Neural progenitor cell (in vitro differentiated cells): ENCODE data around the gene FBXO34. TPM values are rescaled to one million over a fixed set of nuclear protein-coding genes. Genes with fewer than 3 reads are reported as not detected.

Source experiments
- DNase-seq: peaks from one replicate; pipeline ENCODE4 v3.0.0-alpha.2; 2016; ENCODE audit warnings: low spot score
- H2AFZ ChIP-seq: fragments of 200-600 bp; sonication (generic); replicated peaks from 2 replicates; pipeline ENCODE4 v1.6.1; 2016; ENCODE audit warnings: antibody characterized with exemption
- H3F3A ChIP-seq: fragments of 200-600 bp; sonication (generic); 2 replicates; pipeline ENCODE4 v1.6.1; 2016; ENCODE audit warnings: antibody characterized with exemption, low read depth
- H3K27ac ChIP-seq: fragments of 200-600 bp; sonication (generic); 2 replicates; pipeline ENCODE4 v1.5.1; 2016; ENCODE audit warnings: mild to moderate bottlenecking
- H3K27me3 ChIP-seq: fragments of 200-600 bp; sonication (generic); 2 replicates; pipeline ENCODE4 v1.6.1; 2016; ENCODE audit warnings: mild to moderate bottlenecking, moderate library complexity
- H3K36me3 ChIP-seq: fragments of 200-600 bp; sonication (generic); 2 replicates; pipeline ENCODE4 v1.5.1; 2016
- H3K4me1 ChIP-seq: fragments of 200-600 bp; sonication (generic); 2 replicates; pipeline ENCODE4 v1.6.1; 2016; ENCODE audit warnings: mixed run types
- H3K4me2 ChIP-seq: fragments of 200-600 bp; sonication (generic); 2 replicates; pipeline ENCODE4 v1.6.1; 2016
- H3K4me3 ChIP-seq: fragments of 200-600 bp; sonication (generic); 2 replicates; pipeline ENCODE4 v1.5.1; 2016
- H3K79me2 ChIP-seq: fragments of 200-600 bp; sonication (generic); 2 replicates; pipeline ENCODE4 v1.6.1; 2016; ENCODE audit warnings: low read depth
- H3K9ac ChIP-seq: fragments of 200-600 bp; sonication (generic); 2 replicates; pipeline ENCODE4 v1.6.1; 2016
- H3K9me3 ChIP-seq: fragments of 200-600 bp; sonication (generic); 2 replicates; pipeline ENCODE4 v1.5.1; 2016; ENCODE audit warnings: low read depth
- H4K20me1 ChIP-seq: fragments of 200-600 bp; sonication (generic); 2 replicates; pipeline ENCODE4 v1.6.1; 2016; ENCODE audit warnings: low read depth
- H3K27ac Mint-ChIP-seq: 3 replicates; pipeline ENCODE4 v1.8.0; 2021; ENCODE audit warnings: mixed read lengths
- H3K27me3 Mint-ChIP-seq: 2 replicates; pipeline ENCODE4 v1.8.0; 2022; ENCODE audit warnings: low read depth, mild to moderate bottlenecking, inconsistent platforms, moderate library complexity, mixed read lengths; ENCODE audit not compliant: insufficient read depth
- H3K36me3 Mint-ChIP-seq: 3 replicates; pipeline ENCODE4 v1.8.0; 2021; ENCODE audit warnings: mixed read lengths
- H3K4me1 Mint-ChIP-seq: 3 replicates; pipeline ENCODE4 v1.8.0; 2021; ENCODE audit warnings: mixed read lengths
- H3K4me3 Mint-ChIP-seq: 3 replicates; pipeline ENCODE4 v1.8.0; 2021; ENCODE audit warnings: mild to moderate bottlenecking, moderate library complexity, mixed read lengths
- H3K9me3 Mint-ChIP-seq: 3 replicates; pipeline ENCODE4 v1.8.0; 2020; ENCODE audit warnings: mixed read lengths
- CTCF ChIP-seq: fragments of 200-600 bp; sonication (generic); IDR thresholded peaks from 2 replicates; pipeline ENCODE4 v1.5.1; 2017; ENCODE audit warnings: antibody characterized with exemption, mild to moderate bottlenecking
- EZH2 ChIP-seq: fragments of 200-600 bp; sonication (generic); IDR thresholded peaks from 2 replicates; pipeline ENCODE4 v1.6.1; 2017; ENCODE audit warnings: antibody characterized with exemption, mild to moderate bottlenecking, moderate library complexity
- EZH2phosphoT487 ChIP-seq: fragments of 200-600 bp; sonication (generic); IDR thresholded peaks from 2 replicates; pipeline ENCODE4 v1.6.1; 2017; ENCODE audit warnings: antibody characterized with exemption
- total RNA-seq: library from RNA; depleted of rRNA; stranded (reverse); fragments of >200 nt; gene quantifications from 2 replicates; pipeline ENCODE4 v1.2.3, GENCODE V29; 2015; ENCODE audit warnings: low replicate concordance

The FBXO34 gene
- total RNA-seq, 1 donor from 2014 or later: 23.2 TPM

- Mint-ChIP-seq H3K36me3 (peaks cover 16% of the 10 kb centered on the region), H3K4me1 (no peaks in the 10 kb centered on the region), H3K4me3 (no peak overlapping the region), H3K9me3 (no peaks in the 10 kb centered on the region), H3K27me3 (peaks cover 5% of the 10 kb centered on the region), H3K27ac (no peak overlapping the region)
- H3K4me3 ChIP-seq: no peak overlapping the region
- DNase-seq: no peak
- H3K4me1 ChIP-seq: no peaks in the 10 kb centered on the region
- no peak overlapping the region for H3K9ac ChIP-seq
- H3K79me2 ChIP-seq: no peaks in the 10 kb centered on the region
- H3K27ac ChIP-seq: no peak overlapping the region
- no peak overlapping the region for H2AFZ ChIP-seq
- no peaks in the 10 kb centered on the region for H3K27me3 ChIP-seq
- TF ChIP-seq EZH2phosphoT487 (no peak), CTCF (no peak), EZH2 (no peak)
- peaks cover 3% of the 10 kb centered on the region for H3K36me3 ChIP-seq
- no peaks in the 10 kb centered on the region for H4K20me1 ChIP-seq
- no peaks in the 10 kb centered on the region for H3F3A ChIP-seq
- no peak overlapping the region for H3K4me2 ChIP-seq
- H3K9me3 ChIP-seq: no peaks in the 10 kb centered on the region
Observed at GRCh38 chr14:55366271-55366670, 95.0 kb downstream of the FBXO34 start.

- H3K27ac ChIP-seq: no peak overlapping the region
- H3K4me2 ChIP-seq: no peak overlapping the region
- no peak for DNase-seq
- H3K36me3 ChIP-seq: peaks cover 7% of the 10 kb centered on the region
- Mint-ChIP-seq H3K4me3 (no peak overlapping the region), H3K36me3 (peaks cover 11% of the 10 kb centered on the region), H3K27ac (no peak overlapping the region), H3K4me1 (no peaks in the 10 kb centered on the region), H3K9me3 (no peaks in the 10 kb centered on the region), H3K27me3 (peaks cover 2% of the 10 kb centered on the region)
- no peaks in the 10 kb centered on the region for H3K4me1 ChIP-seq
- TF ChIP-seq EZH2 (no peak), CTCF (no peak), EZH2phosphoT487 (no peak)
- H3K9me3 ChIP-seq: no peaks in the 10 kb centered on the region
- H3K27me3 ChIP-seq: no peaks in the 10 kb centered on the region
- H3K9ac ChIP-seq: no peak overlapping the region
- H4K20me1 ChIP-seq: no peaks in the 10 kb centered on the region
- H3K79me2 ChIP-seq: no peaks in the 10 kb centered on the region
- H3F3A ChIP-seq: no peaks in the 10 kb centered on the region
- no peak overlapping the region for H3K4me3 ChIP-seq
- H2AFZ ChIP-seq: no peak overlapping the region
Observed at GRCh38 chr14:55370883-55371455, 99.7 kb downstream of the FBXO34 start.

GRCh38 chr14:55372423-55372822 lies 101.2 kb downstream of the FBXO34 start:
- no peaks in the 10 kb centered on the region for H3K4me1 Mint-ChIP-seq
- no peaks in the 10 kb centered on the region for H3F3A ChIP-seq
- no peaks in the 10 kb centered on the region for H3K79me2 ChIP-seq
- H3K4me1 ChIP-seq: no peaks in the 10 kb centered on the region
- TF ChIP-seq CTCF: no peak
- TF ChIP-seq EZH2phosphoT487: no peak
- TF ChIP-seq EZH2: no peak
- H2AFZ ChIP-seq: no peak overlapping the region
- no peak overlapping the region for H3K4me3 ChIP-seq
- H3K4me2 ChIP-seq: no peak overlapping the region
- H3K27me3 ChIP-seq: no peaks in the 10 kb centered on the region
- H3K27ac ChIP-seq: no peak overlapping the region
- H3K4me3 Mint-ChIP-seq: no peak overlapping the region
- H3K9me3 ChIP-seq: no peaks in the 10 kb centered on the region
- peaks cover 2% of the 10 kb centered on the region for H3K27me3 Mint-ChIP-seq
- DNase-seq: no peak
- no peaks in the 10 kb centered on the region for H4K20me1 ChIP-seq
- H3K27ac Mint-ChIP-seq: no peak overlapping the region
- peaks cover 16% of the 10 kb centered on the region for H3K36me3 Mint-ChIP-seq
- H3K9me3 Mint-ChIP-seq: no peaks in the 10 kb centered on the region
- H3K36me3 ChIP-seq: peaks cover 12% of the 10 kb centered on the region
- no peak overlapping the region for H3K9ac ChIP-seq
